Measurements from ENCODE around the gene RANBP17.

DNA sequence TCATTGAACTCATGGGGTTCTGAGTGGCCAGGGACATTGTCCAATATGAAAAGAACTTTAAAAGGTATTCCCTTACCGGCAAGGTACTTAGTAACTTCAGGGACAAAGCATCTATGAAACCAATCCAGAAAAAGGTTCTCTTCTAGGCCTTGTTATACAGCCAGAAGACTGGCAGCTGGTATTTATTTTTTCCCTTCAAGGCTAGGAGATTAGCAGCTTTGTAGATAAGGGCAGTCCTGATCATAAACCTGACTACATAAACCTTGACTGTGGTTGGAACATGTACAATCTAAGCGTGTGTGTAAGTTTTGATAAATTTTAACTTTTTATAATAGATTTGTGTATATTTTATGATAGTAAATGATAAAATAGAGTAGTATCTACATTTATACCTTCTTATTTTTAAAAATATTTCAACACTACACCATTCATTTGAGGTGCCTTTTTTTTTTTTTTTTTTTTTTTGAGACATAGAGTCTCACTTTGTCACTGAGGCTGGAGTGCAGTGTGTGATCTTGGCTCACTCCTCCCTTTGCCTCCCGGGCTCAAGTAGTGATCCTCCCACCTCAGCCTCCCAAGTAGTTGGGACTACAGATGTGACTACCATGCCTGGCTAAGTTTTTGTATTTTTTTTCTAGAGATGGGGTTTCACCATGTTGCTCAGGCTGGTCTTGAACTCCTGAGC is 24.5 kb downstream of the RANBP17 start:
- no peak for TF ChIP-seq TEAD2 (tag; IDR thresholded peaks at IDR 0.05)
- TF ChIP-seq MAFF (IDR thresholded peaks at IDR 0.05; ENCODE audit: low read length) = no peak
- no peak for TF ChIP-seq POLR2AphosphoS5 (IDR thresholded peaks at IDR 0.05; ENCODE audit: control insufficient read depth, insufficient read depth, low read depth, low read length)

All from K562 (cell line).